HG03558 (cell line): ENCODE data around the gene MRPS2.

Experiments
- ATAC-seq: cut with Tn5 transposase; IDR thresholded peaks from one replicate; pipeline ENCODE4 v1.9.1; 2021; ENCODE audit warnings: moderate number of reproducible peaks; ENCODE audit not compliant: unreplicated experiment; ENCODE audit errors: extremely low read depth

The MRPS2 gene

GRCh38 chr9:135480071-135480939 lies 20.2 kb upstream of the MRPS2 start:
- ATAC-seq, result no peak

- no peak for ATAC-seq
Measured at GRCh38 chr9:135480940-135481310, 19.6 kb upstream of the MRPS2 start.

GRCh38 chr9:135482015-135482754 lies 18.3 kb upstream of the MRPS2 start:
- ATAC-seq, result no peak

GRCh38 chr9:135484460-135485277 lies 15.8 kb upstream of the MRPS2 start:
- ATAC-seq, result no peak

GRCh38 chr9:135485385-135485784 lies 15.1 kb upstream of the MRPS2 start:
- no peak for ATAC-seq

- no peak for ATAC-seq
Measured at GRCh38 chr9:135485832-135486231, 14.7 kb upstream of the MRPS2 start.

GRCh38 chr9:135486267-135487065 lies 14.0 kb upstream of the MRPS2 start:
- no peak for ATAC-seq

- ATAC-seq, result no peak
Measured at GRCh38 chr9:135487281-135488012, 13.0 kb upstream of the MRPS2 start.

- no peak for ATAC-seq
Measured at GRCh38 chr9:135488013-135488330, 12.5 kb upstream of the MRPS2 start.

- no peak for ATAC-seq
Measured at GRCh38 chr9:135488527-135488926, 12.0 kb upstream of the MRPS2 start.

- ATAC-seq, result no peak
Measured at GRCh38 chr9:135489188-135489906, 11.1 kb upstream of the MRPS2 start.

GRCh38 chr9:135490166-135490870 lies 10.2 kb upstream of the MRPS2 start:
- no peak for ATAC-seq

GRCh38 chr9:135490980-135491464 lies 9.5 kb upstream of the MRPS2 start:
- no peak for ATAC-seq

- ATAC-seq, result no peak
Measured at GRCh38 chr9:135491764-135492163, 8.7 kb upstream of the MRPS2 start.

GRCh38 chr9:135492886-135493669 lies 7.4 kb upstream of the MRPS2 start:
- no peak for ATAC-seq

- ATAC-seq, result no peak
Measured at GRCh38 chr9:135494791-135495559, 5.5 kb upstream of the MRPS2 start.
